Measurements from ENCODE around the gene F11R.

DNA sequence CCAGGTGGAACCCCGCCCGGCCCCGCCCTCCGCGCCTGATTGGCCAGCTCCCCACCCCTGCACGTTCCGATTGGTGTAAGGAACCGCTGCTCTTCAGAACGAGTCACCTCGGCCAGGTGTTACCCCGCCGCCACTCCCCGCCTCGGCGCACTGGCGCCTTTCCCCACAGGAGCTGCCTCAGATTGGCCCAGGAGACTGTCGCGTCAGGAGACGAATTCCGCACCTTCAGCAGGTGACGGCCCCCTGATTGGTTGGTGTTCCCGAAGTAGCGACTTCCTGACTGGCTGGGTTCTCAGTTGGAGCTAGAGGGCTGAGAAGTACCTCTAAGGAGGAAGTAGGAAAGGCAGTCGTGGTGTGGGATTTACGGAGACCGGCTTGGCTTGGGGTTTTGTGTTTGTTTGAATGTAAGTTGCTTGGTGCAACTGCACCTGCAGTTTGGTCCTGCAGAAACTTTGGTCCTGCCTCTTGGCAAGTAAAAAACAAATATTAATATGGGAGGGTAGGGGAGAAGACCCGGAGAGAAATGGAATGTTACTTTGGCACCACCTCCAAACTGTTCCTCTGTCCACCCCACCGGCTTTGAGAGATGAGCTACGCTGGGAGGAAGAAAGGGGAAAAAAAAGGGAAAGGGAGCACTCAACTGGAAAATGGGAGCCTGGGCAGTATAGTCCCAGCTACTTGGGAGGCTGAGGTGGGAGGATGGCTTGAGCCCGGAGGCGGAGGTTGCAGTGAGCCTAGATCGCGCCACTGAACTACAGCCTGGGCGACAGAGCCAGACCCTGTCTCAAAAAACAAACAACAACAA lies 415 bp upstream of the F11R start:
- peak; percentile 75 for TF ChIP-seq POLR2A (IDR thresholded peaks at IDR 0.05)
- TF ChIP-seq CTCF (IDR thresholded peaks at IDR 0.05) = peak in 2 of 4 experiments; percentile 4 to 6

All from prostate gland (tissue), 2 donors.